Mucosa of descending colon (tissue), 3 donors: ENCODE data around the gene ZNF629. TPM values are rescaled to one million over a fixed set of nuclear protein-coding genes. Genes with fewer than 3 reads are reported as not detected.

Experiments used
- ATAC-seq: fragments of 200-7000 bp; cut with Tn5 transposase; one replicate; pipeline ENCODE4 v1.9.1; 2020; ENCODE audit warnings: mild to moderate bottlenecking, moderate library complexity
- DNase-seq, 3 donors: peaks; one replicate each; pipeline ENCODE4 v3.0.0-alpha.2; 2020
- H3K36me3 ChIP-seq: fragments of 200-600 bp; one replicate; pipeline ENCODE4 v1.8.0; 2021; ENCODE audit warnings: low read depth, mild to moderate bottlenecking
- H3K4me1 ChIP-seq: fragments of 200-600 bp; one replicate; pipeline ENCODE4 v1.8.0; 2021; ENCODE audit warnings: low read depth, mild to moderate bottlenecking
- H3K4me3 ChIP-seq: fragments of 200-600 bp; one replicate; pipeline ENCODE4 v1.8.0; 2021; ENCODE audit warnings: mild to moderate bottlenecking
- H3K9me3 ChIP-seq: fragments of 200-600 bp; one replicate; pipeline ENCODE4 v1.8.0; 2021; ENCODE audit warnings: mild to moderate bottlenecking
- CTCF ChIP-seq: fragments of 200-600 bp; IDR thresholded peaks from one replicate; pipeline ENCODE4 v1.8.0; 2022; ENCODE audit warnings: antibody characterized with exemption, mild to moderate bottlenecking
- intact Hi-C, 2 donors: fragments of 100-400 bp; cut with DNase I in 1 of 2; cut with micrococcal nuclease in 1 of 2; formaldehyde crosslinking; loops; one replicate each; pipeline versions ENCODE4 v1.11.0 to v1.11.1; 2022; cut with DNase I, micrococcal nuclease
- total RNA-seq, 3 donors: library from RNA; stranded (reverse); fragmentation: NEBNext Ultra II Directional in 2 of 3; extraction: Animal tissue kit (Norgen Biotek cat#: 25700) in 2 of 3; gene quantifications; one replicate each; pipeline versions ENCODE4 v1.2.1 to v1.2.4, GENCODE V29; 2021 to 2023
- donor health status: DM: no; HTN: no; CAD: no; lungs with moderate emphysema.
- donor health status: DM: no; HTN: no; CAD: no.
- donor health status: DM: no; HTN: yes; CAD: no.

The ZNF629 gene
- total RNA-seq, 3 donors from 2014 or later, result 13.4 to 14.9 (median 14.6) TPM

- Histone ChIP-seq H3K9me3 (no peaks in the 10 kb centered on the region), H3K4me3 (no peak overlapping the region), H3K36me3 (peaks cover 3% of the 10 kb centered on the region), H3K4me1 (peaks cover 25% of the 10 kb centered on the region)
- intact Hi-C loops, result no loop called here
- DNase-seq (peak in 1 of 3 donors; percentile 40), ATAC-seq (peak; percentile 63)
- TF ChIP-seq CTCF, result no peak
Measured at GRCh38 chr16:30747331-30747730, 39.7 kb downstream of the ZNF629 start.

GRCh38 chr16:30746638-30747175 lies 40.3 kb downstream of the ZNF629 start:
- DNase-seq, result no peak
- intact Hi-C loops, result no loop called here

GRCh38 chr16:30745082-30745481 lies 41.9 kb downstream of the ZNF629 start:
- ATAC-seq (peak; percentile 19), DNase-seq (peak in 1 of 3 donors; percentile 55)
- Histone ChIP-seq H3K4me3 (no peak overlapping the region), H3K9me3 (no peaks in the 10 kb centered on the region), H3K36me3 (peaks cover 3% of the 10 kb centered on the region), H3K4me1 (peaks cover 40% of the 10 kb centered on the region)
- no peak for TF ChIP-seq CTCF
- intact Hi-C loops, result no loop called here

More at GRCh38 chr16:30746638-30747175, 40.3 kb downstream of the ZNF629 start:
- Histone ChIP-seq H3K4me3 (no peak overlapping the region), H3K4me1 (peaks cover 27% of the 10 kb centered on the region), H3K36me3 (peaks cover 3% of the 10 kb centered on the region), H3K9me3 (no peaks in the 10 kb centered on the region)
- TF ChIP-seq CTCF, result no peak
- no peak for ATAC-seq

GRCh38 chr16:30744183-30744582 lies 42.8 kb downstream of the ZNF629 start:
- no peak for ATAC-seq
- peaks cover 3% of the 10 kb centered on the region for H3K36me3 ChIP-seq
- DNase-seq, result no peak
- intact Hi-C loops, result no loop called here
- TF ChIP-seq CTCF, result no peak
- no peaks in the 10 kb centered on the region for H3K9me3 ChIP-seq
- H3K4me3 ChIP-seq, result no peak overlapping the region
- H3K4me1 ChIP-seq, result peaks cover 42% of the 10 kb centered on the region

DNA sequence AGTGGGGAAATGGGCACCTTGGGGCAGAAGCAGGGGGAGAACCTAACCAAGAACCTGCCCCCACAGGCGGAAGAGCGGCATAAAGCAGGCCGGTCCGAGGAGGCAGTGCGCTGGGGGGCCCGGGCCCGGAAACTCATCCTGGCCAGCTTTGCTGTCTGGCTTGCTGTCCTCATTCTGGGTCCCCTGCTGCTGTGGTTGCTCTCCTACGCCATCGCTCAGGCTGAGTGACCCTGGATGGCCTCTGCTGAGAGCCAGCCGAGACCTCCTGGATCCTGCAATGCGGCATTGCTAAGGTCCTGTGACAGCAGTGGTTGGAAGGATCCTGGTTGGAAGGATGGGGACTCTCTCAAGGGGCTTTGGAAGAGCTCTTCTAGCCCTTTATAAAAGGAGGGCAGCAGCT lies 43.3 kb downstream of the ZNF629 start:
- DNase-seq (no peak), ATAC-seq (no peak)
- intact Hi-C loops, result no loop called here
- Histone ChIP-seq H3K4me1 (peaks cover 42% of the 10 kb centered on the region), H3K36me3 (peaks cover 3% of the 10 kb centered on the region), H3K9me3 (no peaks in the 10 kb centered on the region), H3K4me3 (no peak overlapping the region)
- TF ChIP-seq CTCF, result no peak

- peaks cover 13% of the 10 kb centered on the region for H3K36me3 ChIP-seq
- no peaks in the 10 kb centered on the region for H3K9me3 ChIP-seq
- DNase-seq (peak; percentile 51 to 78 (median 66)), ATAC-seq (peak; percentile 80)
- intact Hi-C loops, result no loop called here
- peaks cover 28% of the 10 kb centered on the region for H3K4me1 ChIP-seq
- no peak for TF ChIP-seq CTCF
- no peak overlapping the region for H3K4me3 ChIP-seq
Measured at GRCh38 chr16:30741461-30741914, 45.5 kb downstream of the ZNF629 start.
